GM19372 (cell line): ENCODE data around the gene CLEC2L.
"Not testable (repeated sequence)": the region's sequence is repeated elsewhere in the genome, so short reads cannot be mapped to it uniquely, and the experiment has no call there.

Experiments
- ATAC-seq: cut with Tn5 transposase; IDR thresholded peaks from one replicate; pipeline ENCODE4 v1.9.1; 2021; ENCODE audit warnings: mild to moderate bottlenecking, low read depth, moderate library complexity; ENCODE audit not compliant: unreplicated experiment

CLEC2L gene

DNA sequence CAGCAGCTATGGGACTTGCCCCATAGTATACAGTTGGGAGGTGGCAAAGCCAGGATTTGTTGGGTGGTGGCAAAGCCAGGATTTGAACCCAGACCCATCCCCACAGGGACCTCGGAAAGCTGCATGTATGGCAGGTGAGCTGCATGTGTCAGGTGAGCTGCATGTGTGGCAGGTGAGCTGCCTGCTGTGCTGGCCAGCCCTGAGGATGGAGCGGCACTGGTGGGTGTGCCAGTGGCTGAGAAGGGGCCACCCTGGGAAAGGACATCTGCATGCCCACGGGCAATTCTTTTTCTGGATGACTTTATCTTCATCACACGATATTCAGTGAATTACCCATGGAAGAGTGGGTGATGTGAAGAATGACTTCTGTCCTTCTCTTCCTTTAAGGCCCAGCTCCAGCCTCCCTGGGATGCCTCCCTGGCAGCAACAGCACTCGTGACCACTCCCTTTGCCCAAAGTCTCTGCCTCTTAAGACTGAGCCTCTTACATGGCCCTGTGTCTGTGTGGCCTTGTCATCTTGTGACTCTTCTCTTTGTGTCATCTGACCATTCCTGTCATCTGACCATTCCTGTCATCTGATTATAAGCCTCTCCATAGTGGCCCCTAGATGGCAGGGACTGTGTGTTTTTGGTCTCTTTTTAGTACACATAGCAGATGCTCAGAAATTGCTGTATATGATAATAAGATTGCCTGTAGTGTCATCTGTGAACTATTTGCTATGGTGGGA is 25.0 kb downstream of the CLEC2L start:
- ATAC-seq = no peak

DNA sequence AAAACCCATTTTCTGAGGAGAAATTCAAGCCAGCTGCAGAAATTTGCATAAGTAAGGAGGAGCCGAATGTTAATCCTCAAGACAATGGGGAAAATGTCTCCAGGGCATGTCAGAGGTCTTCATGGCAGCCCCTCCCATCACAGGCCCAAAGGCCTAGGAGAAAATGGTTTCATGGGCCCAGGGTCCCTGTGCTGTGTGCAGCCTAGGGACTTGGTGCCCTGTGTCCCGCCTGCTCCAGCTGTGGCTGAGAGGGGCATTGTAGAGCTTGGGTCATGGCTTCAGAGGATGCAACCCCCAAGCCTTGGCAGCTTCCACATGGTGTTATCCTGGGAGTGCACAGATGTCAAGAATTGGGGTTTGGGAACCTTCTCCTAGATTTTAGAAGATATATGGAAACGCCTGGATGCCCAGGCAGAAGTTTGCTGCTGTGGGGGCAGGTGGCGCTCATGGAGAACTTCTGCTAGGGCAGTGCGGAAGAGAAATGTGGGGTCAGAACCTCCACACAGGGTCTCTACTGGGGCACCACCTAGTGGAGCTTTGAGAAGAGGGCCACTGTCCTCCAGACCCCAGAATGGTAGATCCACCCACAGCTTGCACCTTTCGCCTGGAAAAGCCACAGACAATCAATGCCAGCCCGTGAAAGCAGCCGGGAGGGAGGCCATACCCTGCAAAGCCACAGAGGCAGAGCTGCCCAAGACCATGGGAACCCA is 30.7 kb downstream of the CLEC2L start:
- not testable (repeated sequence) for ATAC-seq

DNA sequence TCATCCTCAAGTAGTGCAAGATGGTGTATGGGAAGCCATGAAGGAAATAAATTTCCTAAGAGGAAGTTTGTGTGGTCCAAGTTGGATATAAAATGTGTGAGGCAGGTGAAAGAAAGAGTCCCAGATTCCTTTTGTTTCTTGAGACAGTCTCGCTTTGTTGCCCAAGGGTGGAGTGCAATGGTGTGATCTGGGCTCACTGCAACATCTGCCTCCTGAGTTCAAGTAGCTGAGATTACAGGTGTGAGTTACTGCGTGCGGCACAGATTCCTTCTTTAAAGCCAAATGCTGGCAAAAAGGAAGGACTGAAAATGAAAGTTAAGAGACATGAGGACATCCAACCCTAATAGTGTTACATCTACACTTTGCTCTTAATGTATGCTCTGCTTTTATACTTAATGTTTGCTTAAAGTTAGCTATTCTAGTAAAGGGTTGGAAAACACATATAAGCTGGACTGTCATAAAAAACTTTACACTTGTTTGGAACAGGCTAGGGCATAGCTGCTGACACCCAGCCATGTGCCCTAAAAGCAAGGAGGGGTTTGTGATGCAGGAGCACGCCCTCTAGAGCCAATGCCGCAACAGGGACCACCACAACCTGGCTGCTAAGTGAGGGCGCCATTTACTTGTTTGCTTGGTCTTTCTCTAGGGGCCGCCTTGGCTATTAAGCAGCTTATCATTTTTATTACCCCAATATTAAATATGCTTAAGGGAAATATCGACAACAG is 34.5 kb downstream of the CLEC2L start:
- no peak for ATAC-seq

DNA sequence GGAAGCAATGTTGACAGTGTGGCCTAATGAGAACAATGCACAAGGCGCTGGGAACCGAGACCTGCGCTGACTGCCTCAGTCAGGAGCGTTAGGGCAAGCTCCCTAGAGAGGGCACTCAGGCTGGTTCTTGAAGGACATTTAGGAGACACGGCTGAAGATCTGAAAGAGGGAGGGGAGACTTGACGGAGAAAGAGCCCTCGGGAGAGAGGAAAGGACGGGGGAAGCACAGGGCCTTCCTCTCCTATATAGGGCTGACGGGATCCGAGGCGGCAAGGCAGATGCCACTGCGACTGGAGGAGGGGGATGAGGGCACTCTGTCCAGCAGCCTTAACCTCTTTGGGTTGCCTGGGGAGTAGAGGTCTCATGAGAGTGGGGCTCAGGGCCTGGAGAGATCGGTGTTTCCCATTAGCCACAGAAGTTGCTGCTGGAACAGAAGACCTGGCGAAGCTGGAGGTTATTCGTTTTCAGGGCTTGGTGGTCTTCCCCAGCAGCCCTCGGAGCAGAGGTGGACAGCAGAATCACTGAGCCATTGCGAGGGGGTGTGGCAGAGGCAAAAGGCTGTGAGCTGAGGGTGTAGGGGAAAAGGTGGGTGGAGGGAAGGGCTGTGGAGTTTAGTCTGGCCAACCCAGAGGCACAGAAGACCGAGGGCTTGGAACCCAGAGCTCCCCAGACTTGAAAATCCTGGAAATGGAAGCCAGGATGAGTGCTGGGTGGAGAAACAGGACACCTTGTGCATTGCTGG is 36.0 kb downstream of the CLEC2L start:
- ATAC-seq = no peak

DNA sequence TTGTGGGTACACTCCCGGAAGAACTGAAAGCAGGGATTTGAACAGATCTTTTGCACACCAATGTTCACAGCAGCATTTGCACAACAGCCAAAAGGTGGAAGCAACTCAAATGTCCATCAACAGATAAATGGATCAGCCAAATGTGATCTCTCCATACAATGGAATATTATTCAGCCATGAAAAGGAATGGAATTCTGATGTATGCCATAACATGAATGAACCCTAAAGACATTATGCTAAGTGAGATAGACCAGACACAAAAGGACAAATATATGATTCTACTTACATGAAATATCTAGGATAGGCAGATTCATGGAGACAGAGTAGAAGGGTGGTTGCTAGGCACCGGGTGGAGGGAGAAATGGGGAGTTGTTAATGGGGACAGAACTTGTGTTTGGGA is 36.7 kb downstream of the CLEC2L start:
- ATAC-seq = no peak

DNA sequence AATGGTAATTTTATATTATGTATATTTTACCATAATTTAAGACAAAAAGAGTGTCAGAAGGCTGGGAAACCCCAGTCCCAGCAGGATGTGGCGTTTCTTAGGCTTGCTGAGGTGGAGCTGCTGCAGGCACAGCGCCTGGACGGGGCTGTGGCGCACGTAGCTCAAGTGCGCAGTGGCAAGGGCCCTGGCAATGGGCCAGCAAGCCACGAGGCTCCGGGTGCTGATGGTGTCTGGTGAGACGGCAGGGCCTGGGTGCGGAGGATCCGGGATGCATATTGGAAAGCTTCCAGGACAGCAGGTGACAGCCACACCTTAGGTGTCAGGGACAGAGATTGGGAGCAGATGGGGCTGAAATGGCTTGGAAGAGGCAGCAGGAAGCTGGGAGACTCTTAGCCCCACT is 37.2 kb downstream of the CLEC2L start:
- no peak for ATAC-seq

DNA sequence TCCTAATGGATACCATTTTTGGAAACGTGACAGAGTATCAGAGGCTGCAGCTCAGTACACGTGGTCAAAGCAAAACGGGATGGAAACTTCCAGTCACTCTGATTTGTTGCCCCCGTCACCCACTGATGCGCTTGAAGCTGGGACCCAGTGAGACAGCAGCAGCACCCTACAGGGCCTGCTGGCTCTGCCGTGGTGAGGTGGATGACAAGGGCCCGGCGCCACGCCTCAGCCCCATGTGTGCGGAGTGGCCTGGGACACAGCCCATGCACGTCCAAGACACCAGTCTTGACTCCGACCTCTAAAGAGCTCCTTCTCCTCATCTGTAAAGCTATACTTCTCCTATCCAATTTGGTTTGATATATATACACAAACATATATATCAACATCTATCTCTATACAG is 39.0 kb downstream of the CLEC2L start:
- ATAC-seq = no peak

DNA sequence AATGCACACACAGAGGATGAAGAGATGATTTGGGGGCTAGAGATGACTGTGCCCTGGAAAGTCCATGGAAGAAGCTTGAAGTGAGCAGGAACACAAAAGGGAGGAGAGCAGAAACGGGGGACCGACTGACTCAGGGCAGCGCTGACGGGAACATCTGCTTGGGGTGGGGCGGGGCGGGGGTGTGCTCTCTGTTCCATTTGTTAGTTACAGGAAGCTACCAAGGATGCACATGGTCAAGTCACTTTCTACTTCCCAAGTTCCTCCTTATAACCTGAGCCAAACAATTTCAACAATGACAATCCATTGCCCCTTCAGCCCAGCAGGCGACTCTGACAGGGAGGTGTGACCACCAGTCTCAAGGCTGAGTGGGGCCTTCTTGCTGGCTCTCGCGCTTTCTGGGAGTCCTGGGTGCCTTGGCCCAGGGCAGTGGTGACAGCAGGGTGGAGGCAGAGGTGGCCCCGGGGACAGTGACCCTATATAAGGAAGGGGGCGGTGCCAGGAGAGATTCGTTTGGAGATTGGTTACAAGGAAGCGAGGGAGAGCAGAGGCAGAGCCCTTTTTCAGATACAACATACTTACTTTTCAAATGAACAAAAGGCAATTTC is 39.6 kb downstream of the CLEC2L start:
- ATAC-seq = no peak

DNA sequence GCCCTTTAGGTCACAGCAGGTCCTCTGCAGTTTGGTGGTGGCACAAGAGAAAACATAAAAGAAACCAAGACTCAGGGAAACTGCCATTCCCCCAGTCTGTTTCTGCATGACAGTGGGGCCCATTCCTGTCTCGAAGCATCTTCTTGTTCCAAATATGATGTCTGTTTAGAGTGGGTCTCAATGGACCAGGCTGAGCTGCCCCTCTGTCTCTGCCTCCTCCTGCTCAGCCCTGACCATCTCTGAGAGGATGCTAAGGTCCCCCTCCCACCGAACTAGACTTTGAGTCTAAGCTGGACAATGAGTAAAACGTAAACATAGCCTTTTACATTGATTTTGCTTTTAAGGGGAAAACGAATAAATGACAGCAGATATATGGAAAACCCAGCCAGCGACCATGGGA is 40.4 kb downstream of the CLEC2L start:
- ATAC-seq = no peak

DNA sequence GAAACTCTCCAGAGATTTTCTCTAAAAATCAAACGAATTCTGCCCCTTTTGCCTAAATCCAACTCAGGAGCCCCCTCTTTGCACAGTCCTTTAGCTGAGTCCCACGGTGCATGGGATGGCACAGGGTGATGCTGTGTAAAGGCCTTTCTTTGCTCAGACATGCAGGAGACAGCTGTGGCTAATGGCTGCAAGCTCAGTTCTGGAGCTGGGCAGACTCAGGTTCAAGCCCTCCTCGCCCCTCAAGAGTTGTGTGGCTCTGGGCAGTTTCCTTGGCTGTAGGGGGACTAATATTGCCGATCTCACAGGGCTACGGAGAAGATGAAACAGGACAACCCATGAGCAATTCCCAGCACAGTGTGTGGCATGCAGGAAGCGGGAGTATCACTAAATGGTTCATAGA is 42.6 kb downstream of the CLEC2L start:
- ATAC-seq = no peak

DNA sequence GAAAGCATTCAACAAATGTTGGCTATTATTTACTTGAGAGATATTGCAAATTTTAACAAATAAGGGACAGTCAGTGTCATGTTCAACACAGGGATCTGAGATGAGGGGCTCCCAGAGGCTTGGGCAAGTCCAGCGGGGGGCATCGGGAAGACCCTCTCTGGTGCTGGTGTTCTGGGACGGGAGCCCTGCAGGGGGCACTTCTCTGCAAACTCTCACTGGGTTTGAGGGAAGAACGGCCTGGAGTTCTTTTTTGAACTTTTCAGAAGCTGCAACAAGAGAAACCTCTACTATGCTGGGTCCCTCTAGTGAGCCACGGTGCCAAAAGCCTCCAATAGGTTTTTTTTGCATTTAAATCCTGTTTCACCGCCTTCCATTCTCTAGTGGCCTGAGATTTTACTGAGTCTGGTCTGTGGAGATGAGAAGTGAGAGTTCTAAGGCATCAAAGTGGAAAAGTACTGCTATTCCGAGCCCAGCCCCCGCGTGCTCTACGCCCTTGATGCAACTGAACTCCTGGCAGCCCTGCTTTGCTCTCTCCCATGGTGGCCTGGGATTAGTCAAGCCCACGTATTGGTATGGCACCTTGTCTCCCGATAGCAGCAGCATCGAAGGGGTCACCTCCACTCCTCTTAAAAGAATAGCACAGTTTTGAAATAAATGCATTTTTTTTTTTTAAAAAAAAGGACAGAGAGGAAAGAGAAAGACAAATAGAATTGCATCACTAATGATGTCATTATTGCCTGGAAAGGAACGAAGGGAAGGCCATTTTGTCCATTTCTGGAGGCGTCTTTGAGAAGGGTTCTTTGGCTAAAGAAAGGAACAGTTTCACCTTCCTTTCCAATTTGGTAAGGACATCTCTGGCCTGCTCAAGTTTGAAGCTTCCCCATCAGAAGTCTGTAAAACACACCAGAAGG is 43.5 kb downstream of the CLEC2L start:
- no peak for ATAC-seq

DNA sequence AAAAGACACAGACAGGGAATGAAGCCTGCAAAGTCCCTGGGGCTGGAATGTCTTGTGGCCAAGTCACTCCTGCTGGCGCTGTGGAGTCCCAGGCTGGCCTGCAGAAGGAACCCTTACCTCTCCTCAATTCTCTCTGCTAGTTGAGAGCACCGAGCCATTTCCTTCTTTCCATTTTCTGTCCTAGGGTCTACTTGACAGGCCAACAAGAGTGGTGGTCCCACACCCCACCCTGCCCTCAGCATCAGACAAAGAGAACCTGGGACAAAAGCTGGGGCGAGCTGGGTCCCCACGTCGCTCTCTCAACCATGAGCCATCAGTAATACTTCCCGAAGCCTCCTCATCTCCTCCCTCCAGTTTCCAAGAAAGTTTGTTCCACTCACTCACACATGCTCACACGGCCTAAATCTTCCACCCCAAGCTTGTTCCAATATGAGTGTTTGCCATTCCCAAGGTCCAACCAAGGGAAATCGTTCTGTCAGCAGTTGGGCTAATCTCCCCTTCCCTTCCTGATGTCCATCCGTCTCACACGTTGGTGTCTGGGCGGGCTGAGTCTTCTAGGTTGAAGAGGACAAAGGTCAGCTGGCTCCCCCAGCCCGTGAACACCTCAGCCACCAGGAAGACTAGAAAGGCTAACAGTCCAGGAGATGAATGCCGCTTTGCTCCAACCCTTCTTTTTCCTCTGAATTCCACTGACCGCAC is 44.3 kb downstream of the CLEC2L start:
- ATAC-seq = no peak

DNA sequence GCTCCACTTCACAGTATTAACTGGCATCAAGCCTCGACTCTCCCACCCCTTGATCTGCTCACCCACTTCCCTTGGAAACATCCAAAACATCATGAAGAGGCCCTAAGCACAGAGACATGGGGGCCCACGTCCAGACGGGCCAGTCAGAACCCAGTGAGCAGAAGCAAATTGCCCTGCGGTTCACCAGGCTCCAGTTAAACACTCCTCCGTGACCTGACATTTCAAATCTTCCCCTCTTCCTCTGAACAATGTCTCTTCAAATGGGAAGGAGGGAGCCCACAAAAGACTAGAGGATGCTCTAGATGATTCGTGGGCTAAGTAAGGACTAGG is 44.8 kb downstream of the CLEC2L start:
- no peak for ATAC-seq

DNA sequence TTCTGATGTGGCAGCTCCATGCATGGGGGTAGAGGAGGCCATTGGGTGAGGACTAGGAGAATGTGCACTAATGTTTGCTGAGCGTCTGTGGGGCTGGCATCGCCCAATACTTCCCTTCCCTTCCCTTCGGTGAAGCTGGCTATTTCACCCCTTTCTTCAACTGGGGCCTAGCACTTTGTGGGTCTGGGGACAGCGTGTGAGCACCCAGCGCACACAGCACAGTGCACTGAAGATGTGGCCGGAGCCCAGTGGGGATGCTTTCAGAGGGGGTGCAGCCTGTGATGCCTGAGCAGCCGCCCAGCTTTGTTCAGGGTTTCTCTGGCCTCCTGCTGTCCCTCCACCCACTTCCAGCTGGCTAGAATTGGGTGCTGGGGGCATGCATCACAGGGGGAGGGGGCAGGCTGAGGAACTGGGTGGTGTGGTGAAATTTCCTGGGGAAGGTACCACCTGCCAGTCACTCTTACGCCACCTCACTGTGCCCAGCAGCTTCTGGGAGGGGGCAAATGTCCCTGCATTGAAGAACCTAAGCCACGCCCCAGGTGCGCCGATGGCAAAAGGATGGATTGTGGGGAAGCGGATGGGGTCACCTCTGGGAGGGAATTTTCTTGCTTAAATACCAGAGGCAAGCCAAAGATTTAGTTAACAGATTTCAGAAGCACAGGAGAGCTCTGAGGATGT is 45.5 kb downstream of the CLEC2L start:
- no peak for ATAC-seq

DNA sequence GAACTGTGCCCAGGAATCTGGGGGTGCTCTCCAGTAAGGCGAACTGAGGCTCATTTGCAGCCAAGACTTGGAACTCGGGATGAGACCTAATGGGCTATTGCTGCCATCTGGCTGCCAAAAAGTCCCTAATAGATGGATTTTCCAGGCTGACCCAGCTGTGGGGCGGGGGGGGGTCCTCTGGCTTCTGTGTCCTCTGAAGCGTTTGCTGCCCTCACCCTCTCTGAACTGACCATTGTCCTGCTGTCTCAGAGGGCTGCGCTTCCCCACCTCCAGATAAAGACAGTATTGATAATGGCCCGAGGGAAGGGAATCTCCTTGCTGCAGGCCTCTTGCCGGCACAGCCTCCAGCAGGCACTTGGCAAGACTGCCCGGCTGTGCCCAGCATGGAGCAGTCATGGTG is 46.6 kb downstream of the CLEC2L start:
- ATAC-seq = no peak

DNA sequence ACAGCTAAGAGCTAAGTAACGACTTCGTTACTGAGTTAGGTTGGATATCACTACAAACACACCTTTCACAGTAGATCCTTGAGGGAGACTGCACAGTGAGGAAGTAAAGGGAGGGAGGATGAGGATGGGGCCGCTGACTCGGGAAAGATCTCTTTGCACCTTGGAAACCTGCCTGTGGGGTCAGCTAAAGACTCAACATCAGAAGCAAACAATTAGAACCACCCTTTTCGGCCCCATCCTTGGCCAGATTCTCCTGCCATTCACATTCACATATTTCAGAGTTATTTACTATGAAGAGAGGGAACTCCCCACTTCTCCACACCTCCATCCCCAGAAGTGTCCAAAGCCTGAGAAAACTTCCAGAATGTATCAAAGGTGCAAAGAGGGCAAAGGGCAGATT is 47.1 kb downstream of the CLEC2L start:
- ATAC-seq = no peak

DNA sequence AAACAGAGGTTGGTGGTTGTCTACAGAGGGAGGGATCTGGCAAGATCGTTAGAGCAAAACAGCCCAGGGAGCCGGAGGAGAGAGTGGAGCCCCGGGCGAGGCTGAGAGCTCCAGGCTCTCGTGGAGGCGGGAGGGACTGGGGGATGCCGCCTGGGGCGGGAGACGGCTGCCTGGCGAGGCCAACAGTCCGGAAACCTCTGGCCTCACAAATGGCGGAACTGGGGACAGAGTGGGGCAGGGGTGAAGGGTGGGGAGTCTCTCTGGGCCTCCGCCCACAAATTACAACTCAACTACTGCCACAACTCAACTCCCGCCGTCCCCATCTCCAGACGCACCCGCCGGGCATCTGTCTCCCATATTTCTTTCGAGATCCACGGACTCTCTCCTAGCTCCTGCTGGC is 47.7 kb downstream of the CLEC2L start:
- ATAC-seq = no peak

DNA sequence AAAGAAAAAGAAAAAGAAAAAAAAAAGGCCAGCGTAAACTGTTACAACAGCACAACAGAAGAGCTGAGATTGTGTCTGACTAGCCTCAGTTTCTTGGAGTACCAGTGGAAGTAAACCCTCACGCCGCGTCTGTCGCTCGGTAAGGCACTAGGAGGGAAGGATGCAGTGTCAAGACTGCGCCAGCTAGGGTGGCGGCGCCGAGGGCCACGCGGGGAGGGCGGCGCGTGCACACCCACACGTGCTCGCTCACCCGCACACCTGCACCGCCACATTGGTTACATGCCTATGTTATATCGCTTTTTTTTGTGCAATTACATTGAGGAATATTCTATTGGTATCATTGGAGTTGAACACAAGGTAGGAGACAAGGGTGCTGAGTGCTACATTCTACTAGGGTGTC is 48.2 kb downstream of the CLEC2L start:
- no peak for ATAC-seq

DNA sequence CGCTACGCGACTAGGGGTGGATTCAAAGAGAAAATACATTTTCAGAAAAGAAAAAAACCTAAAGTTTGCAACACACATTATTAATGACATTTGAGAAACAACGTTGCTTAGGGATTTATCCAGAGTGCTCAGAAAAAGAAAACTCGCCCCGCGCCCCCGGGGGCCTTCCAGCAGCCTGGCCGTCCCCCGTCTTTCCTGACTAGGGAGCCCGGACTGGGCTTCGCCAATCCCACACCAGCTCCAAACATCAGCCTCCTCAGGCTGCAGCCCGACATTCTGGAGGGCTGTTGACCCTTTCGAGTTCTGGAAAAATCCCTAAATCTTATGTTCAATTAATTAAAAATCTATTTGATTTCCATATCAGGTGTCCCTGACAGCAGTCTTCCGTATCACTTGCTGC is 48.6 kb downstream of the CLEC2L start:
- no peak for ATAC-seq
